Left renal pelvis (tissue), 4 donors: ENCODE results near the gene ADAMTS4. TPM values are rescaled to one million over a fixed set of nuclear protein-coding genes. Genes with fewer than 3 reads are reported as not detected.

Experiments used
- DNase-seq, 4 donors: peaks; one replicate each; pipeline ENCODE4 v3.0.0-alpha.2; 2013; ENCODE audit warnings: low read depth in 4 of 4, low spot score in 3 of 4
- polyA plus RNA-seq, 4 donors: library from polyadenylated mRNA; unstranded; fragments of 120-200 nt; gene quantifications; one replicate each; pipeline ENCODE4 v1.2.1, GENCODE V29; 2013; ENCODE audit not compliant: insufficient read length in 4 of 4

ADAMTS4 gene
- polyA plus RNA-seq, 4 donors = 0.60 to 6.1 (median 0.79) TPM

DNA sequence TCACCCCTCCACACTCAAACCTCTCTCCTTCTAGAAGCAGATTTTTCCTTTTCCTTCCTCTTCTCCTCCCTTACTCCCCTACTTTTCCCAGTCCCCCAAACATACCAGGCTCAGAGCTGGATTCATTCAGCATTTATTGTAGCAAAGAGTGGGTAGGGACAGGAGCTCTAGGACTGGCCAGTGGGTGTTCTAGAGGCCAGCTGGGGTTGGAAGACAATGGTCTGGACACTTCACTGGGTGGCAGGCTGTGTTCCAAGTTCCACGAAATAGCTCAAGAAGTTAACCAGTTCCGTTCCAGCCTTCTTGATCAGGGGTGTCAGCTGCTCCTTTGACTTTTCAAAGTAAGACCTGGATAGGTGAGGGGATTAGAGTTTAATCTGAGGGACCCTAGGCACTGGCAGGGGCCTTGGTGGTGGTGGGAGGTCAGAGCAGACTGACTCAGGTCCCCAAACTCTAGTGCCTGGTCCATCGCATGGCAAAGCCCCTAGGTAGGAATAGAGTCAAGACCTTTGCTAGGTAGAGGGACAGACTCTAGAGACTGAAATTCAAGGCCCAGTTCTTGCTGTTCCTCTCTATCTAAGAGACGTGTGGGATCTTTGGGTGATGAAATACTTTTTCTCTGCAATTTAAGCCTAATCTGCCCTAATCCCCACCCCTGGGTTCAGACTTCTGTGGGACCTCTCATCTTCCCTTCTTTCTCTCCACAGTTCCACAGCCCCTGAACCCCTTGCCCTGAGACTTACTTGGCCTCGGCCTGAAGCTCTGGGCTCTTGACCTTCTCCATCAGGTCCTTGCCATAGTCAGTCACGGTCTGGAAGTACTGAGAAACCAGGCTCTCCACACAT is 23.5 kb upstream of the ADAMTS4 start:
- no peak for DNase-seq

DNA sequence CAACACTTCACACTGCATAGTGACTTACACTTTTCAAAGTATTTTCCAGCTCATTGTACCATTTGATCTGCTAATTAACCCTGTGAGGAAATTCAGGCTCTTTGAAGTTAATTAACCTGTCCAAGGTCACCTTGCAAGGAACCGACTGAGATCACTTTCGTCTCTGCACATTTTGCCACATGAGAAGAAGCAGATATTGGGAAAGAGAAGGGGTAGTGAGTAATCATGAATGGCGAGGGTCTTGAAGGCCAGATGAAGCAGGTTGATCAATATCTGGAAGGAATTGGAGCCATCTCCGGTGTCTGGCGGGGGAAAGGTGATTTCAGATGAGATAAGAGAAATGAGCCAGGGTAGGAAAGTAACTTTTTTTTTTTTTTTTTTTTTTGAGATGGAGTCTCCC is 21.1 kb upstream of the ADAMTS4 start:
- DNase-seq = no peak

- DNase-seq = no peak
These were observed 20.4 kb upstream of the ADAMTS4 start for GRCh38 chr1:161219078-161219892.

DNA sequence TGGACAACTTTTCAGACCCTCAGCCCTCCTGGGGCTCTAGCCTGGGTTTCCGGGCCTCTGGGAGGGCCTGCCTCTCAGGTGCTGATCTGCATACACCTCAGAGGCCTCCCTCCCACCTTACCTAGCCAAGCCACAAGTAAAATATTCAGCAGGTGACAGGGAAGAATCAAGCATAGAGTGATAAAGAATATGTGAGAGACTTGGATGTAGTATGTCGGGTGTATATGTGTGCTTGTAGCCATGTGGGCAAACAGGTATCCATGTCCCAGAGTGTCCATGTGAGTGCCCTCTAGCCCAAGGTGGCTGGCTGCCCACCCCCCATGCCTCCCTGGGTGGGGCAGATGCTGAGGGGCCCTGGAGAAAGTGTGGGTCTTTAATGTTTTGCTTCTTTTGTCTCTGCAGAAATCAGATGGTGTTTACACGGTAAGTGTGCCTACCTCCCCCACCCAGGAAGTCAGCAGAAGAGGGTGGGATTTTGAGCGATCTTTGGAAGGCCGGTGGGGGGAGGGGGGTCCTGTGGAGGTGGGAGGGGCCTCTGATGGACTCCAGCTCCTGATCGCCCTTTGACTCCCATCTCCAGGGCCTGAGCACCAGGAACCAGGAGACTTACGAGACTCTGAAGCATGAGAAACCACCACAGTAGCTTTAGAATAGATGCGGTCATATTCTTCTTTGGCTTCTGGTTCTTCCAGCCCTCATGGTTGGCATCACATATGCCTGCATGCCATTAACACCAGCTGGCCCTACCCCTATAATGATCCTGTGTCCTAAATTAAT is 19.6 kb upstream of the ADAMTS4 start:
- no peak for DNase-seq

- DNase-seq = no peak
These were observed 19.0 kb upstream of the ADAMTS4 start for GRCh38 chr1:161217831-161218230.

- DNase-seq = no peak
These were observed 18.3 kb upstream of the ADAMTS4 start for GRCh38 chr1:161216945-161217712.

- no peak for DNase-seq
These were observed 16.2 kb upstream of the ADAMTS4 start, which contains the start of gene FCER1G for GRCh38 chr1:161215076-161215475. FCER1G (plus strand) TSS chr1:161215295; CDS start chr1:161215322, 27 bp downstream.

DNA sequence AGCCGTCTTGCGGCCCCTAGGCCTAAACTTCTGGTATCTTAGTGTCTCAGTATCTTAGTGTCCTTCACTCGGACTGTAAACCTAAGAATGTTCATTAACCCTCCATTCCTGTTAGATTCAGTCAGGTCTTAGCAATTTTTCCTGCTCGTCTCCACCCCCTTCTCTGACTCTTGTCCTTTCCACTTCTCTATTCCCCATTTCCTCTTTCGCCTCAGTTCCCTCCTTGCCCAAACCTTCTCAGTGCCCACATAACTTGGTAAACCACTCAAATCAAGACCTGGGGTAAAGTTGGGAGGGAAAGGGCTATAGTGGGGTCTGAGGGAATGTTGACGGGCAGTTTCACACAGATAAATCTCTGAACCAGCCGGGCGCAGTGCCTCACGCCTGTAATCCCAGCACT is 15.5 kb upstream of the ADAMTS4 start:
- DNase-seq = no peak

GRCh38 chr1:161209790-161210409 is 11.0 kb upstream of the ADAMTS4 start:
- no peak for DNase-seq

DNA sequence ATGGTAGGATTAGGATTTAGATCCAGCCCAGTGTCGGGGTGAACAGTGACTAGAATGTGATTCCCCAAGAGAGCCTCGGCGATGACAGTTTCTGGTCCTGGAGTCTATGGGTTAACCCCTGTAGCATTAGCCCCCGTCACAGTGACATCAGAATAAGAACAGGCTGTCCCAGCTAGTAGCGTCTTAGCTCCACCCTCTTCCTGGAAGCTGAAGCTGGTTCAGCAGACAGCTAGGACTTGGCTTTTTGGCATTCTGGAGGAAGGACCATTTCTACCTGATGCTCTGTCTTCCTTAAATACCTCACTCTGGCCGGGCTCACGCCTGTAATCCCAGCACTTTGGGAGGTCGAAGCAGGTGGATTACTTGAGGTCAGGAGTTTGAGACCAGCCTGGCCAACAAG is 8.3 kb upstream of the ADAMTS4 start:
- DNase-seq = no peak

GRCh38 chr1:161206411-161207140 is 7.7 kb upstream of the ADAMTS4 start:
- no peak for DNase-seq

GRCh38 chr1:161201836-161202712 is 3.2 kb upstream of the ADAMTS4 start, which contains the start of gene NDUFS2:
NDUFS2 (plus strand) TSS chr1:161202367; CDS start chr1:161202386, 19 bp downstream.
- DNase-seq = peak; percentile 97 to 99 (median 98)

DNA sequence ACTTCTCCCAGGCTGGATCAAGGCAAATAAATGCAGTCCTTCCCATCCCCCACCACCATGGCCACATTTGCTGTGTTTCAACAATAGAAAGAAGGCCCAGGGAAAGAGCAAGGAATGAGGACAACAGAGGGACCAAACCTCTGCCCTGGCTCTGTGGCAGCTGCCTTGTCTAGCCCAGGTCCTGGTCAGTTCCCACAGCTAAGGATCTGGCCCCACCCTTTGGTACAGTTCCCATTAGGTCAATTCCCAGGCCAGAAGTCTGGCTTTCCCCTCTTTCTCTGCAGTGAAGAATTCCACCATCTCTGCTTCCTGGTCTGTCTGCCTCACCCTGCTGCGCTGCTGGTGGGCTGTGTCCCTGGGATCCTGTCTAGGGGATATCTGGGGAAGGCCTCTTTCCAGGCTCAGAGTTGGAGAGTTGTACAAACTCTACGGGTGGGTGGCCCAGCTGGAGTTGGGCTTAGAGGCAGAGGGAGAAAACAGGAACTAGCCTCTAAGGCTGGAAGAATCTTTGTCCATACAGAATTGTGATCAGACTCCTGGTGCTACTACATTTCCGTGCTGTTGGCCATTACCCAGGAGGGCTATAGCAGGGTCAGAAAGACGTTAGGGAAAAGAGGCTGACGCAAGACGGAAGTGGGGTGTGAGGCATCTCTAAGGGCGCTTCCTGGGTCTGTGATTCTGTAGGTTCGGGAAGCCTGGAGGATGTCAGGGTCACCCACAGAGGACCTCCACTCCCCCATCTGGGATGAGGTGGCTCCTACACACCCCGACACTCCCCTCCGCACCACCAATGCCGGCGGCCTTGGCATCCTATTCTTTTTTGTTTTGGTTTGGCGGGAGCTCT is 2.4 kb upstream of the ADAMTS4 start:
- no peak for DNase-seq

GRCh38 chr1:161200421-161200991 is 1.7 kb upstream of the ADAMTS4 start:
- DNase-seq = no peak

DNA sequence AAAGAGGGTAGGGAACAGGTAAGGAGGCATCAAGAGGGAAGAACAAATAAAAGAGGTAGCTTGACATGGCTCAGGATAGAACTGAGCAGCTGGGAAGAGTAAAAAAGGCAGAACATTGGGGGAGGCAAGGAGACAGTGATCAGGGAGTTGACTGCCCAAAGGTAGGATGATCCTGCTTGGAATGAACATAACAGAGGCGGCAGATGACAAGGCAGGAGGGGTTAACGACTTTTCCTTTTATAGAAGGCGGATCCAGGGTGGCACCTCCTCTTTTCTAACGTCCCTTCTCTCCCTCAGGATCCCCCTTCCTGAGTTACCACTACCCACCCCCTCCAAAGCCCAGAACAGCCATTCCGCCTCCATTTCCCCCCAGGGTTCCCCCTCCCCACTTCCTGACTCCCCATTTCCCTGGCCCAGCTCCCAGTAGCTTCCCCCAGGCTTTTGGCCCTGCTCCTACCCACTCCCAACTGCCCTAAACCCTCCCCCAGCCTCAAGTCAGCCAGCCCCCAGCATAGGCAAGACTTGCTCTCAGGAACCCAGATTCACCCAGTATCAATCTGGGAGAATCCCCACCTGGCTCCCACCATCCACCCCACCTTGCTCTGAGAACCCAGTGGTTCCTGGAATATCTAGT is 769 bp upstream of the ADAMTS4 start:
- DNase-seq = no peak

DNA sequence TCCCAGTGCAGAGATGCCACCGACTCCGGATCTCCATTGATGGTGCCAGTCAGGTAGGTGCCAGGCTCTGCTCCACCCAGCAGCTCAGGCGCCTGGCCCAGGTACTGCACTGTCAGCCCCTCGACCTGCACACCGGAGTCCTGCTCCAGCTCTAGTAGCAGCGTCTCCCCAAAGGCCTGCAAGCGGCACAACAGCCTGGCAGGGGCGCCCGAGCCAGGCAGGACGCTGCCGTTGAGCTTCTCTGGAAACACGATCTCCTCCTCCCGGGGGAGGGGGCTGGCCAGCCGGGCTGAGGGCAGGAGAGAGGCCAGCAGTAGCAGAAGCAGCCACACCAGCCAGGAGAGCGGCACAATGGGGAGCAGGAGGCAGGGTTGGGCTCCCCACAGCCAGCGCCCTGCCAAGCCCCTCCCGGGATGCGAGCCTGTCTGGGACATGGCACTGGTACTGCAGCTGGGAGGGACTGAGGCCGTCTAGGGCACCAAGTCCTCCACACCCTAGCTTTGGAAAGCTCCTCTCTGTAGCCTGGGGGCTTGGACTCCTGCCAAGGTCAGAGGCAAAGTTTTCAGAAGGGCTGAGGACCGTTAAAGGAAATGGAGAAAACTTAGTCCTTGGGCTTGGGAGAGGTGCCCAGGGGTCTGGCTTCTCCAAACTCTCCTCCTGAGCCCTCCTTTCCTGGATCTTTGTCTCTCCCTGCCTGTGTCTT is 509 bp downstream of the ADAMTS4 start:
- DNase-seq = no peak
